HUES48 (cell line): ENCODE measurements around the gene NEB.

ENCODE experiments used
- H3K27ac ChIP-seq: one replicate; pipeline ENCODE4 v1.7.0; 2013; ENCODE audit warnings: low read depth, low read length, inconsistent platforms
- H3K27me3 ChIP-seq: 2 replicates; pipeline ENCODE4 v1.6.1; 2013; ENCODE audit warnings: mild to moderate bottlenecking, low read length; ENCODE audit not compliant: control insufficient read depth, insufficient read depth
- H3K36me3 ChIP-seq: 2 replicates; pipeline ENCODE4 v1.6.1; 2013; ENCODE audit warnings: low read length; ENCODE audit not compliant: control insufficient read depth, insufficient read depth
- H3K4me1 ChIP-seq: 2 replicates; pipeline ENCODE4 v1.6.1; 2013; ENCODE audit warnings: mild to moderate bottlenecking, low read length; ENCODE audit not compliant: control insufficient read depth, insufficient read depth
- H3K4me3 ChIP-seq: 2 replicates; pipeline ENCODE4 v1.5.1; 2013; ENCODE audit warnings: mild to moderate bottlenecking, low read depth, low read length
- H3K9ac ChIP-seq: 2 replicates; pipeline ENCODE4 v1.6.1; 2013; ENCODE audit warnings: mild to moderate bottlenecking, low read depth, low read length, moderate library complexity
- H3K9me3 ChIP-seq: 2 replicates; pipeline ENCODE4 v1.6.1; 2013; ENCODE audit warnings: low read length; ENCODE audit not compliant: control insufficient read depth, insufficient read depth

Gene NEB

GRCh38 chr2:151670346-151670745 is 63.9 kb downstream of the NEB start:
- Histone ChIP-seq H3K27me3 (no peaks in the 10 kb centered on the region), H3K9me3 (no peaks in the 10 kb centered on the region), H3K9ac (no peak overlapping the region), H3K36me3 (no peaks in the 10 kb centered on the region), H3K27ac (no peak overlapping the region), H3K4me3 (no peak overlapping the region), H3K4me1 (peaks cover 18% of the 10 kb centered on the region)

GRCh38 chr2:151669585-151670081 is 64.6 kb downstream of the NEB start:
- no peaks in the 10 kb centered on the region for H3K27me3 ChIP-seq
- no peaks in the 10 kb centered on the region for H3K9me3 ChIP-seq
- no peak overlapping the region for H3K4me3 ChIP-seq
- H3K36me3 ChIP-seq, result no peaks in the 10 kb centered on the region
- H3K4me1 ChIP-seq, result peaks cover 18% of the 10 kb centered on the region
- no peak overlapping the region for H3K9ac ChIP-seq
- H3K27ac ChIP-seq, result no peak overlapping the region

GRCh38 chr2:151668737-151669136 is 65.5 kb downstream of the NEB start:
- Histone ChIP-seq H3K27me3 (no peaks in the 10 kb centered on the region), H3K9me3 (no peaks in the 10 kb centered on the region), H3K27ac (no peak overlapping the region), H3K4me3 (no peak overlapping the region), H3K36me3 (no peaks in the 10 kb centered on the region), H3K4me1 (peaks cover 18% of the 10 kb centered on the region), H3K9ac (no peak overlapping the region)

GRCh38 chr2:151665959-151666358 is 68.3 kb downstream of the NEB start:
- Histone ChIP-seq H3K9ac (no peak overlapping the region), H3K4me3 (no peak overlapping the region), H3K27me3 (no peaks in the 10 kb centered on the region), H3K27ac (no peak overlapping the region), H3K4me1 (peaks cover 18% of the 10 kb centered on the region), H3K36me3 (0 out of 2 replicates have a peak, but pooled peaks cover 2% of the 10 kb centered on the region), H3K9me3 (no peaks in the 10 kb centered on the region)

DNA sequence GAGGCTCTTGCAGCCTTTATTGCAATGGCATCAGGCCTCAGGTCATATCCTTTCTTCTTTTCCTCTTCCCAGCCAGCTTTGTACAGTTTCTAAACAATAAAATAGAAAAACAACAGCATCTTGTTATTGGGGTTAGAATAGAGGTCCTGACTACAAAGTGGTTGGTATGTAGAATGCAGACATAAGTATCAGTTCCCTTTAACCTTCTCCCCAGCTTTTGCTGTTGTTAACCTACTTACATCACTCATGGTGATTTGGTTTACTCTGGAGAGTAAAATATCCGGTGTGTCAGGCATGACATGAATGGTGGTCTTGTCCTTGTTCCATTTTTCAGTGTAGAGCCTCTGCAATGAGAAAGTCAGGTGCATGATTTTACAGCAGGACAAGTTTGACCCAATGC is 69.8 kb downstream of the NEB start:
- H3K27me3 ChIP-seq, result no peaks in the 10 kb centered on the region
- no peak overlapping the region for H3K27ac ChIP-seq
- H3K4me1 ChIP-seq, result peaks cover 8% of the 10 kb centered on the region
- H3K9me3 ChIP-seq, result no peaks in the 10 kb centered on the region
- no peak overlapping the region for H3K4me3 ChIP-seq
- no peak overlapping the region for H3K9ac ChIP-seq
- H3K36me3 ChIP-seq, result 0 out of 2 replicates have a peak, but pooled peaks cover 2% of the 10 kb centered on the region

DNA sequence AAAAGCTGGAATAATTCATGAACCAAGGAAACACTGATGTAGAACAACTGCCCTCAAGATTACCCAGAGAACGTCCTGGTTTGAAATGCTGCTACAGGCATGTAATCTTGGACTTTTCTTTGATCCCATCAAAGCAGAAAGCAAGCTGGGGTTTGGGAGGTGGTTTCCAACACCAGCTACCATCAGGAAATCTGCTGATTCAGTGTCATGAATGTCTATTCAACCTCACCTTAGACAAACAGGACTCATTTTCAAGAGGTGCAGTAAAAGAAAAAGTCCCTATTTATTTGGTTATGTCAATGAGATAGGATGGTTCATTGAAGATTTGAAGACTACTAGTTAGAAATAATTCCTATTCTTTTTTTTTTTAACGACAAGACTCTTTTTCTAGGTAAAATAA is 72.7 kb downstream of the NEB start:
- Histone ChIP-seq H3K27me3 (no peaks in the 10 kb centered on the region), H3K9me3 (no peaks in the 10 kb centered on the region), H3K36me3 (0 out of 2 replicates have a peak, but pooled peaks cover 2% of the 10 kb centered on the region), H3K4me1 (peaks cover 4% of the 10 kb centered on the region; the same call in 1 of the 2 replicates), H3K27ac (no peak overlapping the region), H3K4me3 (no peak overlapping the region), H3K9ac (no peak overlapping the region)

- no peaks in the 10 kb centered on the region for H3K27me3 ChIP-seq
- H3K4me3 ChIP-seq, result no peak overlapping the region
- H3K36me3 ChIP-seq, result no peaks in the 10 kb centered on the region
- H3K9ac ChIP-seq, result no peak overlapping the region
- no peak overlapping the region for H3K27ac ChIP-seq
- H3K9me3 ChIP-seq, result no peaks in the 10 kb centered on the region
- H3K4me1 ChIP-seq, result peaks cover 4% of the 10 kb centered on the region; the same call in 1 of the 2 replicates
Observed at GRCh38 chr2:151658081-151658480, 76.2 kb downstream of the NEB start.

GRCh38 chr2:151657667-151658076 is 76.6 kb downstream of the NEB start:
- H3K9ac ChIP-seq, result no peak overlapping the region
- H3K27me3 ChIP-seq, result no peaks in the 10 kb centered on the region
- peaks cover 4% of the 10 kb centered on the region; the same call in 1 of the 2 replicates for H3K4me1 ChIP-seq
- no peak overlapping the region for H3K4me3 ChIP-seq
- no peaks in the 10 kb centered on the region for H3K36me3 ChIP-seq
- H3K27ac ChIP-seq, result no peak overlapping the region
- no peaks in the 10 kb centered on the region for H3K9me3 ChIP-seq

GRCh38 chr2:151655663-151656398 is 78.4 kb downstream of the NEB start:
- Histone ChIP-seq H3K27ac (no peak overlapping the region), H3K27me3 (no peaks in the 10 kb centered on the region), H3K9me3 (no peaks in the 10 kb centered on the region), H3K4me1 (peaks cover 4% of the 10 kb centered on the region; the same call in 1 of the 2 replicates), H3K9ac (no peak overlapping the region), H3K4me3 (no peak overlapping the region), H3K36me3 (no peaks in the 10 kb centered on the region)

GRCh38 chr2:151654891-151655290 is 79.4 kb downstream of the NEB start:
- Histone ChIP-seq H3K27me3 (no peaks in the 10 kb centered on the region), H3K36me3 (no peaks in the 10 kb centered on the region), H3K4me1 (peaks cover 4% of the 10 kb centered on the region; the same call in 1 of the 2 replicates), H3K9ac (no peak overlapping the region), H3K9me3 (no peaks in the 10 kb centered on the region), H3K4me3 (no peak overlapping the region), H3K27ac (no peak overlapping the region)

GRCh38 chr2:151654085-151654484 is 80.2 kb downstream of the NEB start:
- no peak overlapping the region for H3K4me3 ChIP-seq
- no peaks in the 10 kb centered on the region for H3K9me3 ChIP-seq
- H3K36me3 ChIP-seq, result no peaks in the 10 kb centered on the region
- no peak overlapping the region for H3K9ac ChIP-seq
- no peak overlapping the region for H3K27ac ChIP-seq
- H3K27me3 ChIP-seq, result no peaks in the 10 kb centered on the region
- H3K4me1 ChIP-seq, result peaks cover 4% of the 10 kb centered on the region; the same call in 1 of the 2 replicates
